Measurements from ENCODE around the gene CCDC69. TPM values are rescaled to one million over a fixed set of nuclear protein-coding genes. Genes with fewer than 3 reads are reported as not detected.

The CCDC69 gene
- polyA plus RNA-seq, 1 donor from 2014 or later: 75.5 TPM

- Mint-ChIP-seq H3K36me3 (peaks cover 3% of the 10 kb centered on the region), H3K4me1 (peaks cover 64 to 67% (median 65%) of the 10 kb centered on the region in 3 donors), H3K27ac (peak overlapping the region; percentile 83 to 98 (median 96)), H3K27me3 (no peaks in the 10 kb centered on the region), H3K9me3 (no peaks in the 10 kb centered on the region), H3K4me3 (peak overlapping the region; percentile 79 to 93 (median 90))
Observed at GRCh38 chr5:151222054-151222789, 1.7 kb downstream of the CCDC69 start.

GRCh38 chr5:151221574-151221973, 2.3 kb downstream of the CCDC69 start:
- Mint-ChIP-seq H3K27me3 (no peaks in the 10 kb centered on the region), H3K4me3 (peak overlapping the region; percentile 79 to 93 (median 90)), H3K9me3 (no peaks in the 10 kb centered on the region), H3K4me1 (peaks cover 69 to 71% (median 69%) of the 10 kb centered on the region in 3 donors), H3K27ac (peak overlapping the region in 2 of 3 donors; percentile 83 to 98), H3K36me3 (peaks cover 3% of the 10 kb centered on the region)

GRCh38 chr5:151219789-151220188, 4.1 kb downstream of the CCDC69 start:
- peaks cover 3% of the 10 kb centered on the region for H3K36me3 Mint-ChIP-seq
- no peaks in the 10 kb centered on the region for H3K9me3 Mint-ChIP-seq
- H3K4me1 Mint-ChIP-seq: peaks cover 70 to 80% (median 75%) of the 10 kb centered on the region in 3 donors
- H3K27ac Mint-ChIP-seq: peak overlapping the region in 2 of 3 donors; percentile 41 to 91
- peak overlapping the region in 3 of 4 donors; percentile 45 to 93 (median 85) for H3K4me3 Mint-ChIP-seq
- no peaks in the 10 kb centered on the region for H3K27me3 Mint-ChIP-seq

GRCh38 chr5:151219138-151219537, 4.8 kb downstream of the CCDC69 start:
- H3K4me1 Mint-ChIP-seq: peaks cover 72 to 80% (median 75%) of the 10 kb centered on the region in 3 donors
- peak overlapping the region in 2 of 3 donors; percentile 30 to 70 for H3K27ac Mint-ChIP-seq
- H3K4me3 Mint-ChIP-seq: peak overlapping the region in 2 of 4 donors; percentile 34 to 52
- H3K36me3 Mint-ChIP-seq: peaks cover 2% of the 10 kb centered on the region
- no peaks in the 10 kb centered on the region for H3K27me3 Mint-ChIP-seq
- no peaks in the 10 kb centered on the region for H3K9me3 Mint-ChIP-seq

GRCh38 chr5:151218177-151218576, 5.7 kb downstream of the CCDC69 start:
- Mint-ChIP-seq H3K27me3 (no peaks in the 10 kb centered on the region), H3K4me3 (peak overlapping the region in 3 of 4 donors; percentile 31 to 63 (median 56)), H3K36me3 (peaks cover 2% of the 10 kb centered on the region), H3K9me3 (no peaks in the 10 kb centered on the region), H3K27ac (peak overlapping the region; percentile 23 to 70 (median 50)), H3K4me1 (peaks cover 75 to 84% (median 80%) of the 10 kb centered on the region in 3 donors)

- Mint-ChIP-seq H3K4me3 (peak overlapping the region in 3 of 4 donors; percentile 46 to 93 (median 75)), H3K4me1 (peaks cover 71 to 83% (median 74%) of the 10 kb centered on the region in 3 donors), H3K27me3 (no peaks in the 10 kb centered on the region), H3K9me3 (no peaks in the 10 kb centered on the region), H3K27ac (peak overlapping the region; percentile 9 to 98 (median 94)), H3K36me3 (no peaks in the 10 kb centered on the region)
Observed at GRCh38 chr5:151216781-151217180, 7.1 kb downstream of the CCDC69 start.

- H3K4me1 Mint-ChIP-seq: peaks cover 72 to 80% (median 73%) of the 10 kb centered on the region in 3 donors
- H3K27ac Mint-ChIP-seq: peak overlapping the region; percentile 93 to 98 (median 98)
- H3K36me3 Mint-ChIP-seq: no peaks in the 10 kb centered on the region
- peak overlapping the region in 3 of 4 donors; percentile 62 to 93 (median 81) for H3K4me3 Mint-ChIP-seq
- no peaks in the 10 kb centered on the region for H3K27me3 Mint-ChIP-seq
- no peaks in the 10 kb centered on the region for H3K9me3 Mint-ChIP-seq
Observed at GRCh38 chr5:151215546-151215880, 8.4 kb downstream of the CCDC69 start.

- Mint-ChIP-seq H3K36me3 (no peaks in the 10 kb centered on the region), H3K27ac (peak overlapping the region; percentile 93 to 98 (median 98)), H3K27me3 (no peaks in the 10 kb centered on the region), H3K4me3 (peak overlapping the region; percentile 72 to 93 (median 87)), H3K9me3 (no peaks in the 10 kb centered on the region), H3K4me1 (peaks cover 66 to 76% (median 69%) of the 10 kb centered on the region in 3 donors)
Observed at GRCh38 chr5:151214614-151215545, 9.0 kb downstream of the CCDC69 start.

GRCh38 chr5:151213803-151214613, 9.9 kb downstream of the CCDC69 start:
- Mint-ChIP-seq H3K4me3 (peak overlapping the region; percentile 72 to 93 (median 87)), H3K27ac (peak overlapping the region; percentile 93 to 98 (median 98)), H3K9me3 (no peaks in the 10 kb centered on the region), H3K4me1 (peaks cover 59 to 74% (median 69%) of the 10 kb centered on the region in 3 donors), H3K36me3 (no peaks in the 10 kb centered on the region), H3K27me3 (no peaks in the 10 kb centered on the region)

GRCh38 chr5:151212406-151212798, 11.5 kb downstream of the CCDC69 start:
- H3K4me3 Mint-ChIP-seq: peak overlapping the region; percentile 72 to 95 (median 88)
- no peaks in the 10 kb centered on the region for H3K9me3 Mint-ChIP-seq
- H3K36me3 Mint-ChIP-seq: peaks cover 6% of the 10 kb centered on the region
- no peaks in the 10 kb centered on the region for H3K27me3 Mint-ChIP-seq
- peaks cover 51 to 70% (median 70%) of the 10 kb centered on the region in 3 donors for H3K4me1 Mint-ChIP-seq
- H3K27ac Mint-ChIP-seq: peak overlapping the region; percentile 93 to 98 (median 98)

GRCh38 chr5:151208481-151208914, 15.4 kb downstream of the CCDC69 start:
- Mint-ChIP-seq H3K4me3 (peak overlapping the region in 2 of 4 donors; percentile 14 to 63), H3K27ac (peak overlapping the region; percentile 12 to 73 (median 56)), H3K4me1 (peaks cover 31 to 50% (median 48%) of the 10 kb centered on the region in 3 donors), H3K9me3 (no peaks in the 10 kb centered on the region), H3K36me3 (peaks cover 6% of the 10 kb centered on the region), H3K27me3 (no peaks in the 10 kb centered on the region)

GRCh38 chr5:151205411-151205810, 18.5 kb downstream of the CCDC69 start:
- peak overlapping the region in 1 of 3 donors; percentile 58 for H3K27ac Mint-ChIP-seq
- no peak overlapping the region for H3K4me3 Mint-ChIP-seq
- H3K36me3 Mint-ChIP-seq: peaks cover 12% of the 10 kb centered on the region
- no peaks in the 10 kb centered on the region for H3K27me3 Mint-ChIP-seq
- H3K9me3 Mint-ChIP-seq: no peaks in the 10 kb centered on the region
- peaks cover 25 to 48% (median 38%) of the 10 kb centered on the region in 3 donors for H3K4me1 Mint-ChIP-seq

GRCh38 chr5:151204051-151204450, 19.8 kb downstream of the CCDC69 start:
- peak overlapping the region in 1 of 4 donors; percentile 63 for H3K4me3 Mint-ChIP-seq
- no peak overlapping the region for H3K27ac Mint-ChIP-seq
- H3K9me3 Mint-ChIP-seq: no peaks in the 10 kb centered on the region
- no peaks in the 10 kb centered on the region for H3K27me3 Mint-ChIP-seq
- peaks cover 19% of the 10 kb centered on the region for H3K36me3 Mint-ChIP-seq
- peaks cover 25 to 42% (median 30%) of the 10 kb centered on the region in 3 donors for H3K4me1 Mint-ChIP-seq
